Spleen (tissue), 7 donors: ENCODE data around the gene TSPYL1.

Experiments used
- POLR2A ChIP-seq, 3 donors: fragments of 450-650 bp; IDR thresholded peaks; one replicate each; pipeline ENCODE4 v1.5.1; 2017; ENCODE audit warnings: antibody characterized with exemption in 3 of 3, mild to moderate bottlenecking in 1 of 3
- TF ChIP-seq, protein P1 (sequence below), 11 experiments: fragments of 200-600 bp in 7 of 11; fragments of 450-650 bp in 4 of 11; sonication (generic) in 4 of 11; IDR thresholded peaks in 8 of 11; conservative IDR thresholded peaks in 3 of 11; 1 replicate in 7 of 11; 2 replicates in 4 of 11; pipeline versions ENCODE4 v1.4.0 to v1.8.0; 2016 to 2021; ENCODE audit warnings: antibody characterized with exemption in 11 of 11, inconsistent platforms in 4 of 11, mild to moderate bottlenecking in 1 of 11
- donor health status: DM: no; HTN: no; CAD: no; lungs with moderate emphysema.
- donor health status: DM: no; HTN: no; CAD: no.
- donor health status: DM: no; HTN: no; CAD: no.

GRCh38 chr6:116316772-116317467 lies 37.2 kb upstream of the TSPYL1 start:
- TF ChIP-seq POLR2A (IDR thresholded peaks at IDR 0.05), result no peak
- TF ChIP-seq, protein P1, sequence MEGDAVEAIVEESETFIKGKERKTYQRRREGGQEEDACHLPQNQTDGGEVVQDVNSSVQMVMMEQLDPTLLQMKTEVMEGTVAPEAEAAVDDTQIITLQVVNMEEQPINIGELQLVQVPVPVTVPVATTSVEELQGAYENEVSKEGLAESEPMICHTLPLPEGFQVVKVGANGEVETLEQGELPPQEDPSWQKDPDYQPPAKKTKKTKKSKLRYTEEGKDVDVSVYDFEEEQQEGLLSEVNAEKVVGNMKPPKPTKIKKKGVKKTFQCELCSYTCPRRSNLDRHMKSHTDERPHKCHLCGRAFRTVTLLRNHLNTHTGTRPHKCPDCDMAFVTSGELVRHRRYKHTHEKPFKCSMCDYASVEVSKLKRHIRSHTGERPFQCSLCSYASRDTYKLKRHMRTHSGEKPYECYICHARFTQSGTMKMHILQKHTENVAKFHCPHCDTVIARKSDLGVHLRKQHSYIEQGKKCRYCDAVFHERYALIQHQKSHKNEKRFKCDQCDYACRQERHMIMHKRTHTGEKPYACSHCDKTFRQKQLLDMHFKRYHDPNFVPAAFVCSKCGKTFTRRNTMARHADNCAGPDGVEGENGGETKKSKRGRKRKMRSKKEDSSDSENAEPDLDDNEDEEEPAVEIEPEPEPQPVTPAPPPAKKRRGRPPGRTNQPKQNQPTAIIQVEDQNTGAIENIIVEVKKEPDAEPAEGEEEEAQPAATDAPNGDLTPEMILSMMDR (IDR thresholded peaks at IDR 0.05 in 8 of 11, conservative IDR thresholded peaks at IDR 0.05 in 3 of 11), result no peak
